HL-60 (cell line): ENCODE results near the gene SCML2.

Experiments used
- CTCF ChIP-seq: IDR thresholded peaks from one replicate; pipeline ENCODE4 v1.5.1; 2011; ENCODE audit warnings: low read length, control low read depth, inconsistent platforms; ENCODE audit not compliant: insufficient read depth
- GABPA ChIP-seq: IDR thresholded peaks from 2 replicates; pipeline ENCODE4 v1.6.1; 2012; ENCODE audit warnings: low read depth
- POLR2AphosphoS5 ChIP-seq: IDR thresholded peaks from 2 replicates; pipeline ENCODE4 v1.6.1; 2012; ENCODE audit warnings: low read depth
- REST ChIP-seq: IDR thresholded peaks from 2 replicates; pipeline ENCODE4 v1.6.1; 2012; ENCODE audit warnings: low read depth; ENCODE audit not compliant: insufficient replicate concordance
- SPI1 ChIP-seq: IDR thresholded peaks from 2 replicates; pipeline ENCODE4 v1.6.1; 2012; ENCODE audit warnings: low read depth, mild to moderate bottlenecking, borderline replicate concordance

GRCh38 chrX:18228069-18228468 lies 126.4 kb downstream of the SCML2 start:
- TF ChIP-seq CTCF = no peak
- no peak for TF ChIP-seq POLR2AphosphoS5
- no peak for TF ChIP-seq GABPA
- no peak for TF ChIP-seq REST
- TF ChIP-seq SPI1 = no peak
